Embryonic facial prominence (tissue), 1 donor: ENCODE results near the gene RAP2B.

Source experiments
- DNase-seq: peaks from one replicate; pipeline ENCODE4 v3.0.0-alpha.2; 2016; ENCODE audit errors: extremely low spot score

RAP2B gene

GRCh38 chr3:153160451-153161137 is 1.4 kb upstream of the RAP2B start:
- DNase-seq: peak; percentile 53

DNA sequence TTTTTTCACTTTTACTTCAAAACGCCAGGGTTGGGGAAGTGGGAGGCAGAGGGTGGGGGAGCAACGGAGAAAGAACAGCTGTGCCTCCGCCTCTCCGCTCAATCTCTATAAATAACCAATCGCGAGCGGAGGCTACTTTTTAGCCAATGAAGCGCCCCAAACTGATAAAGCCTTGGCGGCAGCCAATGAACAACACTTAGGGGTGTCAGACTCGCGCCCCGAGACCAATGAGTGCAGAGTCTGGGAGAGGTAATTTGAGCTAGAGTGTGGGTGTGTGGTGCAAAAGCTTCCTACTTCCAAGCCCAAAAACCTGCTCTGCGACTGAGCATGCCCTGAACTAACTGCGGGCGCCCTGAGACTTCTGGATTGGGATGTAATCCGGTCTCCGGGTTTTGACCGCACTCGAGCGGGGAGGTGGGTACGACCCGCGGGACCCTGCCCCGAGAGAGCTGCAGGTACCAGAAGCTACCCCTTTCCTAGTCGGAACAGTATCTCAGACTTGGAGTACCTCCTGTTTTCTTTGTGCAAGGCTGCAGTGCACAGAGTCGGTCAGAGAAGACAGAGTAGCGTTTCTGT is 800 bp upstream of the RAP2B start:
- peak; percentile 99 for DNase-seq

GRCh38 chr3:153162513-153163392 is 727 bp downstream of the RAP2B start:
- peak; percentile 22 for DNase-seq

DNA sequence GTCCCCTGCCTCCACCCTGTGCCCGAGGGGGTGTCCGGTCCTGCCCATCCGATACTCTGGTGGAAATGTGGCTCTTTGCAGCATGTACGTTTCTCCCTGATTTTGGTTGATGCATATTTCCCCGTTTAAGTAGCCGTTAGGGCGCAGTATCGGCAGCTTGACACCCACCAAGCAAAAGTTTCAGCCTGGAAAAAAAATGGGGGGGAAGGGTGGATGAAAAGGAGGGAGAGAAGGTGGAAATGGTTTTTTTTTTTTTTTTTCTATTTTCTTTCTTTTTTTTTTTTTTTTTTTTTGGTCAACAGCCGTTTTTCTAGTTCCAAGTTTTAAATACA is 1.3 kb downstream of the RAP2B start:
- DNase-seq: no peak

GRCh38 chr3:153163756-153164550 is 1.9 kb downstream of the RAP2B start:
- DNase-seq: peak; percentile 64

- no peak for DNase-seq
Observed at GRCh38 chr3:153165261-153165681, 3.2 kb downstream of the RAP2B start.

GRCh38 chr3:153166206-153166605 is 4.2 kb downstream of the RAP2B start:
- DNase-seq: no peak

DNA sequence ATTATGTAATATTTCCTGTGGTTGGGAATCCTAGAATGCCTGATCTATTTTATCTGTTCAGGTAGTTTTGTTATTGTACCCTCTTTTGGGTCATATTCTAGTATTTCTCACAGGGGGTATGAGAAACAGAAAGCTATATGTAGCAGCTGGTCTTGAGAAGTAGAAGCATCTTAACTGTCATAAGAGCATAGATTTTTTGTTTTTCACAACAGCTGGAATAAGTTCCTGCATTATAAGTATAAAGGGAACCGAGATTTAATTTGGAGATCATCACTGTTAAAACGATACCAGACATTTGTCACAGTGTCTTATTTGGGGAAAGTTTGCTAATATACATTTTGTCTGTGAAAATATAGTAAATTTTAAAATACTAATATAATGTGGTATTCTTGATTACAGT is 4.8 kb downstream of the RAP2B start:
- DNase-seq: no peak

DNA sequence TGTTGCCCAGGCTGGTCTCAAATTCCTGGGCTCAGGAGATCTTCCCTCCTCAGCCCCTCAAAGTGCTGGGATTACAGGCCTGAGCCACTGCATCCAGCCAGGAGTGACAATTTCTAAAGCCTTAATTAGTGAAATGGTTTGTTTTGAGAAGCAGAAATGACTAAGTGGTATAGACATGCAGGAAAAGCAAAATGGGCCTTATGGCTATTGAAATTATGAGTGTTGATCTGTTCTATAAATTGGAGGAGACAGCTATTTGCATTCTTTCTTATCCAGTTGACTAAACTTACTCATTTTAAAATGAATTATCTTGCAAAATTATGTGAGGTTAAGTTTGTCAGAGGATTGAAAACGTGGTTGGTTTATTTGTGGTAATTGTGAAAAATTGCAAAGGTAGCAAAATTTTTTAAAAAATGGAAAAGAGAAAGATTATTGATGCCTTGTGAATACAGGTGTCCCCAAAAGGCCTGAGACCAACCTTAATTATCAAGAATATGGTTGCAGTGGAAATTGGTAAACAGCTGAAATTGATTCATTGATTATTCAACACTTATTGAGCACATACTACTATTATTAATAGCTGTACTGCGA is 7.9 kb downstream of the RAP2B start:
- DNase-seq: no peak

- DNase-seq: no peak
Observed at GRCh38 chr3:153171256-153171655, 9.2 kb downstream of the RAP2B start.

- DNase-seq: no peak
Observed at GRCh38 chr3:153171918-153172317, 9.9 kb downstream of the RAP2B start.

- DNase-seq: no peak
Observed at GRCh38 chr3:153172796-153173757, 11.1 kb downstream of the RAP2B start.

- no peak for DNase-seq
Observed at GRCh38 chr3:153173758-153174516, 11.9 kb downstream of the RAP2B start.

DNA sequence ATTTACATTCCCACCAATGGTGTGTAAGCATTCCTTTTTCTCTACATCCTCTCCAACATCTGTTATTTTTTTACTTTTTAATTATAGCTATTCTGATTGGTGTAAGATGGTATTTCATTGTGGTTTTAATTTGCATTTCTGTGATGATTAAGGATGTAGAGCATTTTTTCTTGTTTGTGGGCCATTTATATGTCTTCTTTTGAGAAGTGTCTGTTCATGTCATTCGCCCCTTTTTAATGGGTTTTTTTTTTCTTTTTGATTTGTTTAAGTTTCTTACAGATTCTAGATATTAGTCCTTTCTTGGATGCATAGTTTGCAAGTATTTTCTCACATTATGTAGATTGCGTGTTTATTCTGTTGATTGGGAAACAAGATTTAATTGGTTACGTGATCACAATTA is 14.2 kb downstream of the RAP2B start:
- no peak for DNase-seq

GRCh38 chr3:153180860-153181372 is 18.9 kb downstream of the RAP2B start:
- DNase-seq: no peak

DNA sequence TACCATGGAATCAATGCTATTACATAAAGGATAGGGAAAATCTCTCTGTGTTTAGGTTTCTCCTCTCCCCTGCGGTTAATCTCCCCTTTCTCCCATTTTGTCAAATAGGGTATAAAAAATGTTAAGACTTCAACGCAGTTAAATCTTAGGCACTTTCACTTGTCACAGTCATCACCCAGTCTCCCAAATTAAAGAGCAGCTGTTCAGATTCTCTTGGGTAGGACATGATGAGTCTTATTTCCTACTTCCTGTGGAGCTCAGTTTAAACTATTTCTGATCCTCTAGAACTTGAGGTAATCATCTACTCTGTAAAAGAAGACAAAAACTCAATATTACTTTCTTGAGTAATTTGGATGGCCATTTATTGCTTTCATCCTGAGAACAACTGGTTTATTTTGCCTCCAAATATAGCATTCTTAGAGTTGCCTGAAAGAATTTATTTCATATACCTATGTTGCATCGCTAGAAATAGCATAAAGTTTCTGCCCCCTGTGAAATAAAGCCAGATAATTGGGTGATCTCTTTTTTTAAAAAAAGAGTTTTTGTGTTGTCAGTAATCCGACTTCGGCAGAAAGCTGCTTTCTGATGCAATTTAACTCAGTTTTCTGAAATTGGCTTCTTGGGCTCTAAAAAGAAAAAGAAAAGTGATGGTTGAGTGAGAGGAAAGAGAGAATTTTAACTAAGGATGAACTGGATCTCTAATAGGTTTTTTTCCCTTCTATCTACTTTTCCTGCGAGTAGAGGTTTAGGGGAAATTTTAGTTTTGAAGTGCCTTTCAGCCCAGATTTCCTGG is 20.7 kb downstream of the RAP2B start:
- no peak for DNase-seq

- no peak for DNase-seq
Observed at GRCh38 chr3:153190923-153191322, 28.9 kb downstream of the RAP2B start.

DNA sequence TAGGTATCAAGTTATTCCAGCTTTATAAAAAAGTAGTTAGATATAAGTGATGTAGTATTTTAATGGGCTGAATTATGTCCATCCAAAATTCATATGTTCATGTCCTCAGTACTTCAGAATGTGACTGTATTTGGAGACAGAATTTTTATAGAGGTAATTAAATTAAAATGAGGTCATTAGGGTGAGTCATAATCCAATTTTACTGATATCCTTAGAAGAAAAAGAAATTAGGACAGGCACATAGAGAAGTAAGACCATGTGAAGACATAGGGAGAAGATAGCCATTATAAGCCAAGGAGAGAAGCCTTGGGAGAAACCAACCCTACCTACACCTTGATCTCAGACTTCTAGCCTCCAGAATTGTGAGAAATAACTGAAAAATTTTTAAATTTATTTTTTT is 30.3 kb downstream of the RAP2B start:
- no peak for DNase-seq
